Measurements from ENCODE around the gene MTPN.

GRCh38 chr7:135977742-135978066 lies 545 bp upstream of the MTPN start:
- TF ChIP-seq CTCF (IDR thresholded peaks at IDR 0.05): no peak
- no peak for TF ChIP-seq POLR2A (IDR thresholded peaks at IDR 0.05)
- no peak for TF ChIP-seq POLR2AphosphoS5 (IDR thresholded peaks at IDR 0.05)

All from breast epithelium (tissue), 3 donors.